Measurements from ENCODE around the gene DMXL1. TPM values are rescaled to one million over a fixed set of nuclear protein-coding genes. Genes with fewer than 3 reads are reported as not detected.

DMXL1 gene
- total RNA-seq, 6 experiments from 2014 or later: 19.1 to 25.6 (median 22.9) TPM

GRCh38 chr5:119282628-119283027 lies 211.7 kb downstream of the DMXL1 start:
- WGBS (ENCODE audit: insufficient coverage, low coverage, low lambda C conversion rate, missing lambda C conversion rate): 100% methylated on average over 2 of the region's 2 CpGs
- no peaks in the 10 kb centered on the region for H3K9me3 ChIP-seq
- intact Hi-C loops (cut with DNase I): no loop called here
- no peak for TF ChIP-seq POLR2A (IDR thresholded peaks at IDR 0.05)
- TF ChIP-seq CTCF (IDR thresholded peaks at IDR 0.05): no peak
- DNase-seq (no peak), ATAC-seq (no peak)
- no peaks in the 10 kb centered on the region for H3K4me1 ChIP-seq
- no peak overlapping the region for H3K27ac ChIP-seq
- no peaks in the 10 kb centered on the region for H3K27me3 ChIP-seq
- H3K36me3 ChIP-seq: no peaks in the 10 kb centered on the region
- H3K4me3 ChIP-seq: no peak overlapping the region

GRCh38 chr5:119284031-119284430 lies 213.1 kb downstream of the DMXL1 start:
- ATAC-seq (no peak), DNase-seq (no peak)
- WGBS (ENCODE audit: insufficient coverage, low coverage, low lambda C conversion rate, missing lambda C conversion rate): 50% methylated on average over 1 of the region's 1 CpG
- Histone ChIP-seq H3K4me3 (no peak overlapping the region), H3K9me3 (no peaks in the 10 kb centered on the region), H3K27me3 (no peaks in the 10 kb centered on the region), H3K36me3 (no peaks in the 10 kb centered on the region), H3K4me1 (no peaks in the 10 kb centered on the region), H3K27ac (no peak overlapping the region)
- no peak for TF ChIP-seq POLR2A (IDR thresholded peaks at IDR 0.05)
- no peak for TF ChIP-seq CTCF (IDR thresholded peaks at IDR 0.05)
- intact Hi-C loops (cut with DNase I): no loop called here

GRCh38 chr5:119285070-119285916 lies 214.4 kb downstream of the DMXL1 start:
- Histone ChIP-seq H3K9me3 (no peaks in the 10 kb centered on the region), H3K36me3 (no peaks in the 10 kb centered on the region), H3K4me3 (no peak overlapping the region), H3K27me3 (no peaks in the 10 kb centered on the region), H3K27ac (no peak overlapping the region), H3K4me1 (no peaks in the 10 kb centered on the region)
- WGBS (ENCODE audit: insufficient coverage, low coverage, low lambda C conversion rate, missing lambda C conversion rate): 90% methylated on average over 5 of the region's 5 CpGs
- intact Hi-C loops (cut with DNase I): no loop called here
- DNase-seq: no peak
- no peak for TF ChIP-seq POLR2A (IDR thresholded peaks at IDR 0.05)
- no peak for TF ChIP-seq CTCF (IDR thresholded peaks at IDR 0.05)
- no peak for ATAC-seq

- no peaks in the 10 kb centered on the region for H3K9me3 ChIP-seq
- intact Hi-C loops (cut with DNase I): no loop called here
- ATAC-seq (no peak), DNase-seq (no peak)
- no peak overlapping the region for H3K4me3 ChIP-seq
- H3K27me3 ChIP-seq: no peaks in the 10 kb centered on the region
- H3K27ac ChIP-seq: no peak overlapping the region
- no peaks in the 10 kb centered on the region for H3K4me1 ChIP-seq
- H3K36me3 ChIP-seq: no peaks in the 10 kb centered on the region
- WGBS (ENCODE audit: insufficient coverage, low coverage, low lambda C conversion rate, missing lambda C conversion rate): 84% methylated on average over 8 of the region's 8 CpGs
- TF ChIP-seq CTCF (IDR thresholded peaks at IDR 0.05): no peak
- no peak for TF ChIP-seq POLR2A (IDR thresholded peaks at IDR 0.05)
These were observed 215.9 kb downstream of the DMXL1 start for GRCh38 chr5:119286511-119287488.
